HG02938 (cell line): ENCODE results near the gene EIF4H.
"Not testable (repeated sequence)": the region's sequence is repeated elsewhere in the genome, so short reads cannot be mapped to it uniquely, and the experiment has no call there.

Experiments
- ATAC-seq: cut with Tn5 transposase; IDR thresholded peaks from one replicate; pipeline ENCODE4 v1.9.1; 2021; ENCODE audit warnings: mild to moderate bottlenecking, moderate library complexity; ENCODE audit not compliant: unreplicated experiment

EIF4H gene

DNA sequence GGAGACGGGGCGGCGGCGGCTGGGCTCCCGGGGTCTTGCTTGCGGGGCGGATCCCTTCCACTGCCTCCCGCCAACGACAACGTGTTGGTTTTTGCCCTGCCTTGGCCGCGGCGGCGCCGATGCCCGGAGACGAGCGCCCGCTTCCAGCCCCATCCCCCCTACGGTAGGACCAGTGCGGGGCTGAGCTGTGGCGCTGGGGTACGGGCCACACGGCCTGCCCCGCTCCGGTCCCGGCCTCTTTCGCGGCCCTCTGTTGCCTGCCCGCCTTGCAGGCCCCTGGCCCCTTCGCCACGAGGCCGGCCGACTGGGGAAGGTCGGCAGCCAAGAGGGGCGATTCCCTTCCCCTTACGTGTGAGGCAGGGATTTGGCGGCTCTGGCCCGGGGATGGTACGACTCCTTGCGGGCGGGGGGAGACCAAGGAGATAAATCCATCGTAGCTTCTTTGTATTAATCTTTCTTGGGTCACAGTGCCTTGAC lies 488 bp downstream of the EIF4H start:
- ATAC-seq = peak; percentile 12

DNA sequence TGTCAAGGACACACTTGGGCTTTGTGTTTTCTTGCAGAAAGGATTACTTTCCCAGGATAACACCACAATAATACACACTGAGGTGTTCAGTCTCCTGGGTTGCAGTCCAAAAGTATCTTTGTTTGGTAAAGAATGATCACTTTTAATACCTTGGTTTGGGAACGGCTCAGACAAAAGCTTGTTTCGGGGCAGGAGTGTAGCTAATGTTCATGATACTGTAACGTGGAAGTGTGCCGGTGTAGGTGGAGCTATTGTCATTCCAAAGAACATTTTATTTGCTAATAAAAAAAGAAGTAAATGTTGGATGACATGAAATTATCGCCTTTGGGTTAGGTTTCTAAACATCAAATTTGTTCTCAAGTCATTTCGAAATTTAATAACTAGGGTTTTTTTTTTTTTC lies 1.2 kb downstream of the EIF4H start:
- no peak for ATAC-seq

DNA sequence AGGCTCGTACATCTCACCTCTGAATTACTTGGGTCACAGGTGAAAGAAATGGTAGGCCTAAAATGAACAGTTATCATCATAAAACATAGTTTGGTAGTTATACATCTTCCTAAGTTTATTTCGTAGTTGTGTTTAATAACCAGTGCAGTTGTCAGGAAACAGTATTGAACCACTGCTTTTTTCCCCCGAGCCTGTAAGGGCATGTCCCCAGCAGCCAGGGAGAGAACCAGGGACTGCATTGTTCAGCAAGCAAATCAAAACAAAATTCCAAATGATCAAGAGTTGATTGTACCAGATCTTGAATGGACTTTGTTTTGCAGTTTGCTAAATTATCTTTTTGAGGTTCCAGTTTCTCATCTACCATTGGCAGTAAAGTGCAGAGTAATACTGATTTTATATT lies 2.4 kb downstream of the EIF4H start:
- no peak for ATAC-seq

DNA sequence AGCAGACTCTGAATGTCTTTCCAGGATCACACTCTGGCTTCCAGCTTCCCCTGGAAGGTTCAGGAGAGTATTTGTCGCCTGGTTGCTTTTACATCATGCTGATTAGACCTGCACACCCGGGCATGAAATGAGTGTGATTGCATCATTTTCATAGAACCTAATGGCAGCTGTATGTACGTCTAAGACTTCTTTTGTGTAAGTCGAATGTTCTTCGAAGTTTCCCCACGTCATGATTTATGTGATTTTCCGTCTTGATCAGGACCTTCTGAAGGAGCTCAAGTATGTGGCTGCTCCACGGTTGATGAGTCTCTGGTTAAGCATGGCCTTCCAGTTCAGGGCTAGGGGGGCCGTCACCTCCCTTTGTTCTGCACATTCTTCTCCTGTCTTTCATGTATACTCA lies 4.5 kb downstream of the EIF4H start:
- no peak for ATAC-seq

DNA sequence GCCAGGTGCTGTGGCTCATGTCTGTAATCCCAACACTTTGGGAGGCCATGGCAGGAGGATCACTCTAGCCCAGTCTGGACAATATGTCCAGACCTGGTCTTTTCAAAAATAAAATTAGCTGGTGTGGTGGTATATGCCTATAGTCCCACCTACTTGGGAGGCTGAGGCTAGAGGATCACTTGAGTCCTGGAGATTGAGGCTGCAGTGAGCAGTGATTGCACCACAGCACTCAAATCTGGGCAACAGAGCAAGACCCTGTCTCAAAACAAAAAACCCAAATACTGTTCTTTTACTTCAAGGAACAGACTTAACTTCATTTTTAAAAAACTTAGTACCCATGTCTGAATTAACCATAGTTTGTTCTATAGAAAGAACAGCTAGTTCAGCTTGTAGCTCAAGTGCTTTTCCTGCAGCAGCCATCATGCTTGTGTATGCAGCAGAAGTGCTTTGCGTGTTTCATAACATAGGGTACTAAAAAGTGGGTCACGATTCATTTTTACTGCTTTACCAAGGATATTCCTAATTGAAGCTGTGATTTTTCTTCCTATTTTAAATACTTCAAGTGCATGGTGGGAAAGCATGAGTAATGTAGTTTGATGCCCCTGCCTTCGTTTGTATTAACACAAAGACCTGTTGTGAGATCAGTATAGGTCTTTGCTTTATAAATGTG lies 5.9 kb downstream of the EIF4H start:
- no peak for ATAC-seq

DNA sequence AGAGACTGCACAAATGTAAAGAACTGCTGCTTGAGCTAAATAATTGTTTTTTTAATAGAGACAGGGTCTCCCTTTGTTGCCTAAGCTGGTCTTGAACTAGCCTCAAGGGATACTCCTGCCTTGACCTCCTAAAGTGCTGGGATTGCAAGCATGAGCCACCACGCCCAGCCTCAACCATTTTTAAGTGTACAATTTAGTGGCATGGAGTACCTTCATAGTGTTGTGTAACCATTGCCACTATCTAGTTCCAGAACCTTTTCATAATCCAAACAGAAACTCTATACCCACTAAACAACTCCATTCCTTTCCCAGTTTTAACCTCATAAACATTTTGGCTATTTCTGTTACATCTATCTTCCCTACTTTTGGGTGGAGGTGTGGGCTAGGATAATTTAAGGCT lies 6.7 kb downstream of the EIF4H start:
- ATAC-seq = no peak

DNA sequence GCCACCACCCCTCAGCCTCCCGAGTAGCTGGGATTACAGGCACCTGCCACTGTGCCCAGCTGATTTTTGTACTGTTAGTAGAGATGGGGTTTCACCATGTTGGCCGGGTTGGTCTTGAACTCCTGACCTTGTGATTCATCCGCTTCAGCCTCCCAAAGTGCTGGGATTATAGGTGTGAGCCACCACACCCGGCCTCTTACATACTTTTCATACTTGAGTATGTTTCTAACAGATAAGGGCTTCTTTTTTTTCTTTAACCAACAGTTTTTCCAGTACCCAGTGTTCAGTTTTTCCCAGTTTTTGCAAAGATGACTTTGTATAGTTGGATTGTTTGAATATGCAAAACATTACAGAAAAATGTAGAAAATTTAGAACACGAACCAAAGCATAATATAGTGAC lies 7.7 kb downstream of the EIF4H start:
- no peak for ATAC-seq

DNA sequence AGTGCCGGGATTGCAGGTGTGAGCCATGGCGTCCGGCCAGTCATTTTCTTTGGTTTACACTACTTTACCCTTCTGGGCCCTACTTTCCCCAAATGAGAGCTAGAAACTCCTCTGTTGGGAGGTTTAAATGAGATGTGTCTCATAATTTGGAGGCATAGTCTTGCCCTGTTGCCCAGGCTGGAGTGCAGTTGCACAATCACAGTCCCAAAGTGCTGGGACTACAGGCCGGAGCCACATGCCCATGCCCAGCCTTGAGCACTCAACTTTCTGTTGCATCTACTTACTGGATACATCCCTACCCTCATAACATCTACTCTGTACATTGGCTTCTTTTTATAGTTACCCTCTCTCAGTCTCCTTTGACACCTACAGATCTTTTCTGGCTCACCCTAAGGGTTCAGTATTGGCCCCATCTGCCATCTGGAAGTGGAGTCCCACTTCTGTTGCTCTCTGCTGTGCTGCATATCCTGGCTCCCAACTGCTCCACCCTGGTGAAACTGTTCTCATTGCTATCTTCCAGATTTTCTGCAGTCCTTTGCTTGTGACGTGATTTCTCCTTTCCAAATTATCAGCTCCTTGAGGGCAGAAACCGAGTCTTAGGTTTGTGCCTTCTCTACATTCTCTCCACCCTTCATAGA lies 8.4 kb downstream of the EIF4H start:
- no peak for ATAC-seq

DNA sequence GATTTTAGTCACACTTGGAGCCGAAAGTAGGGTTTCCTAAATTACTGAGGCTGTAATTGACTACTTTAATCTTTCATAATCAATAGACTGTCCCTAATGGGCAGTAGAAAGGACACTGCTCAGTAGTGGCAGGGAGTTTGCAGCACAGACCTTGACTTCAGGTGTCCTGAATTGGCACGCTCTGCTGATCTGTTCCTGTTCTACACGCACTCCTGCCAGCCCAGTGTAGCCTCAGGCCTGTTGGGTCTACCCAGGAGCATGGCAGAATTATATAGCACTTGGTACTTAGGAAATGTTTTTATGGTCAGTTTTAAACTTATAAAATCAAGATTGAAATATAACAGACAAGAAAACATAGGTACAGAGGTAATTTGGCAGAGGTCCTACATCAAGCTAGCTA lies 9.0 kb downstream of the EIF4H start:
- ATAC-seq = no peak

DNA sequence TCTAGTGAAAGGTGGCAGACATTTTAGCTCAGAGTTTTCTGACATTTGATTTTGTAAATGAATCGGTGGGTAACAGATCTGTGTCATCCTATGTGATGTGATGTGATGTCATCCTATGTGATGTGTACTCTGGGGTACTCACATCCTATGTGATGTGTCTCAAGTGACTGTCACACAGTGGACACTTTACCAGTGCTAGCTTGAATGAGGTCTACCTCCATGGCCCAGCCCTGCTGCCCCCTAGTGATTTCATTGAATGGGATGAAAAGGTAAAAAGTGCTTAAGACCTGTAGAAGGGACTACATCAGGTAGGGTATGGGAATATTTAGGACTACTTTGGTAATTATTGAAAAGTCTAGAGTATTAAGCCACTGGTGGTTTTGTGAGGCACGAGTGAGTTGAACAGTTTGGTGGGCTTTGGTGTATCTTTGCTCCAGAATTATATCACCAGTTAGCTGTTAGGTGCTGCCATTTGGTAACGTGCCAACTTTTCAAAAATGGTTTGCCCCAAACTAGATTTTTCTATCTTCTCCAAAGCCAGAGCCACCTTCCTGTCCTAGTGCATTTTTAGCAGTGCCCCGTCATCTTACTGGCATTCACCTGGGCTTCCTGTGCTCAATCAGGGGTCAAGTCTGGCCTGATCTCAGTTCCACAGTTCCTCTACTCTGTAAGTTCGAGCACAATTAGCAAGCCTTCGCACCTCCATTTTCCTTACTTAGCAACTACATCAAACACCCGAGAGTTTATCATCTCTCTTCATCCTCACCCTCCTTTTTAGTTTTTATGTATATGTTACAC lies 9.7 kb downstream of the EIF4H start:
- no peak for ATAC-seq

DNA sequence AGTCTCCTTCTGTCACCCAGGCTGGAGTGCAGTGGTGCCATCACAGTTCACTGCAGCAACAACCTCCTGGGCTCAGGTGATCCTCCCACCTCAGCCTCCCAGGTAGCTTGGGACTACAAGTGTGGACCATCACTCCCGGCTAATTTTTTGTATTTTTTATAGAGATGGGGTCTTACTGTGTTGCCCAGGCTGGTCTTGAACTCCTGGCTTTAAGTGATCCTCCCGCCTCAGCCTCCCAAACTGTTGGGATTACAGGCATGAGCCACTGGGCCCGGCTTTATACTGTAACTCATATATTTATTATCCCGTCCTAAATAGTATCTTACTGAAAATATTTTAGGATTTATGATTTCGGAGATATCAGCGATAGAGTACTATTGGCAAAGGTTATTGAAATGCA lies 10.9 kb downstream of the EIF4H start:
- no peak for ATAC-seq

DNA sequence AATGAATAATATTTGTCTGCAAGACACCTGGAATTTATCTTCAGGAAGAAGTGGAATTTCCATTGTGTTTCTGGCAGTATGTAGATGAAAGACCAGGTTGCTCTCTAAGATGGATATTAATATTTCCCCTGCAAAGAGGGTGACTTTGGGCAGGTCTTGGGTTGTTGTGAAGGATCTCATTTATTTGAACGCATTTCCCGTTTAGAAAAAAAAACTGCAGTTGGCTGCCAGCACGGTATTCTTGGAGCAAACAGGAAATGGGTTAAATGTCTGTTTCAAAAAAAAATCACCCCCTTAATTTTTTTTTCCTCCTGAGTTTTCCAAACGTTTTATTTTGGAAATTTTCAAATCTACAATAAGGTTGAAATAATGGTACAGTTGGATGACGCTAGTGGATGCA lies 11.5 kb downstream of the EIF4H start:
- no peak for ATAC-seq

DNA sequence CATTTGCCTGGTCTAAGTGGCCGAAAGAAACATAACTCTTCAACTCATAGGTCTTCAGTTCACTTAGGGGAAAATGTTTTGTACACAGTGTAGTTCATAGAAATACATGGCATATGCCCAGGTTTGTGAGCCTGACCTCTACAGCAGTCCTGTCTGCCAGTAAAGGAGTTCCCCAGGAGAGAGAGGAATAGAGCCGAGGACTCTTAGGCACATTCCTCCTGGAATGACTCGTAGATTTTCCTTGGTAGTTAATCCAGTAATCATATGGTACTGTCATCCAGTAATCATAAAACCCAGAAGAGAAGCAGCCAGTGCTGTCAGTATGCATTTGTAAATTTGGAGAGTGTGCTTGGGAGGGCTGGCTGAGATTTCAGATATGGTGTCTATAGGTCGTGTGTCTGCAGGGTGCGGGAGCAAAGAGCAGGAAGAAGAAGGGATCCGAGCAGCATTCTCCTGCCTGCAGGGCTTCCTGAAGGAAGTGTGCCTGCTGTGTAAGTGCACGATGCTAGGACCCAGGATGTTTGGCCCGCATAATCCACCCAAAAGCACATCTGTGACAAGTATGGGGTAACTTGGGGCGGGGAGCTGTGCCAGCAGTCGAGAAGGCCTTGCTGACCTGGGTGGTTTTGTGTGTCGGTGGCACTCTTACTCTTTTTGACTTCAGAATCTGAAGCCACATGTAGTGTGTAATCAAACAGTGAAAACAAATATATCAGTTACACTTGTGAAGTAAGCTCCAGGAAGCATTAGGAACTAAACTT lies 13.9 kb downstream of the EIF4H start:
- ATAC-seq = no peak

DNA sequence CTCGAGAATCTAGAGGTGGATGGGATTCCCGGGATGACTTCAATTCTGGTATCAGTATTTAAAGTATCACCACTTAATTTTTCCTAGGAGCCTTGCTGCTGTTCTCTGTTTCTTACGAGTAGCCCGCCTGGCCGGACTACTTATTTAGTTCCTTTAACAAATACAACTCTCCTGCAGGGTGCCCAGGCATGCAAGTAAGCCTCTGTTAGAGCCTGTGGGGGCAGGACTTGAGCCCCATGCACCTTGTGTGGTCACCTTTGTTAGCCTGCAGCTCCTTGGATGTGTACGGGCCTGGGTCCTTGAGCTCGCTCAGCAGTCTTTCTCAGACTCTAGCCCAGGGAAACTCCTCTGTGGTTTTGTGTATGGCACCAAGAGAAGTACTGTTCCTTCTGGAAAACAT lies 16.1 kb downstream of the EIF4H start:
- ATAC-seq = no peak

DNA sequence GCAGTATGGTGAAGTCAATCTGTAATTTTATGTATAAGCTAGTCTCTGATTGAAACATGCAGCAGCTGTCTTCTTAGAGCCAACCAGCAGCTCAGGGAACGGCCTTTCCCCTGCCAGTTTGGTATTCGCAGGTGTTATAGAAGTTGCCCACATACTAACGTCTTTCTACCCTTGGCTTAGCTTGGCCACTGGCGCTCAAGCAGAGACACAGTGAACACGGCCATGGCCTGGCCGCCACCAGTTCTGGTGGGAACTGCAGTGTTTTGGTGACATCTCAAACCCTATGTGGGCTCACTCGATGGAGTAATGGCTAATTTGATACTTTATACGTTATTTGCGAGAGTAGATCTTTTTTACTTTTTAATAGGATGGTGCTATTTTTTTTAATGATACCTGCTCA lies 17.1 kb downstream of the EIF4H start:
- no peak for ATAC-seq

DNA sequence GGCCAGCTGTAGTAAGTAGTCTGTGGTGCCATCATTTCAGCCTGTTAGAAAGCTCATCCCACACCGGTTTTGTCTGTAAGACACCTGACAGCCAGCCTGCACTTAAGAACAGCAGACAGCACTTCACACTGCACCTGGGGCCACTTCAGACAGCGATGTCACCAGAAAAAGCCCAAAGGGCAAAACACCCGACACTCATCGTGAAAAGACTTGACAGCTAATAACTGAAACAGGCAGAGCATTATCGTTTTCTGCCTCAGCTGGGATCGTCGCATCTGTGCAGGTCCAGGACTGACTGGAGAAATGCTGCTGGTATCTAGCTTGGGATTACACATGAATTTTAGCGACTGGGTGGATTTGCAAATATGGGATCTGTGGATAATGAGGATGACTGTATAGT lies 18.9 kb downstream of the EIF4H start:
- ATAC-seq = no peak

DNA sequence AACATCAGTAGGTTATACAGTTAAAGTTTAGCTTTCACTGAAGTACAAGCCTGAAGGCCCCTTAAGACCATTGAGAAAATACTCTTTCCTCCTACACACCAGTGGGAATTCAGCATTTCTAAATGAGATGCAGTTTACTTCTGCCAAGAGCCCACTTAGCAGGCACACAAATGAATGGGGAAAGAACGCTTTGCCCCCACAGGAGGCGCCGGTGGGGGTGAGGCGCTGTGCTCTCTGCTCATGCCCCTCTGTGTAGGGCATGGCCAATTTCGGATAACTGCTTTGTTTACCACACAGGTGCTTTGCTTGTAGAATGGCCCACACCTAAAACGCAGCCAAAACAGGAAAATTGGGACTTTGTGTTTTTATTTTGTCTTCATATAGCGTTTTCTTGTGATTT lies 19.8 kb downstream of the EIF4H start:
- ATAC-seq = no peak

DNA sequence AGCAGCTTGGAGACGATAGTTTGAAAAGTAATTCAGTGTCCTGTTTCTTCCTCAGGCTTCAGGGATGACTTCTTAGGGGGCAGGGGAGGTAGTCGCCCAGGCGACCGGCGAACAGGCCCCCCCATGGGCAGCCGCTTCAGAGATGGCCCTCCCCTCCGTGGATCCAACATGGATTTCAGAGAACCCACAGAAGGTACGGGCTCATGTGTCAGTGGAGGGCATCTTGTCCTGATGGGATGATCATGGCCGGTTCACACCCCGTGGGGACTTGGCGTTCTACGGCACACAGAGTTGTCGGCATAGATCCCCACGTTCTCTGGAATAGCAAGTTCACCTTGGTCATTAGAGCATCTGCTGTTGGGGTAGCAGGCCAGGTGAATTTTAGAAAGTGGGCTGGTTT lies 20.5 kb downstream of the EIF4H start:
- no peak for ATAC-seq

DNA sequence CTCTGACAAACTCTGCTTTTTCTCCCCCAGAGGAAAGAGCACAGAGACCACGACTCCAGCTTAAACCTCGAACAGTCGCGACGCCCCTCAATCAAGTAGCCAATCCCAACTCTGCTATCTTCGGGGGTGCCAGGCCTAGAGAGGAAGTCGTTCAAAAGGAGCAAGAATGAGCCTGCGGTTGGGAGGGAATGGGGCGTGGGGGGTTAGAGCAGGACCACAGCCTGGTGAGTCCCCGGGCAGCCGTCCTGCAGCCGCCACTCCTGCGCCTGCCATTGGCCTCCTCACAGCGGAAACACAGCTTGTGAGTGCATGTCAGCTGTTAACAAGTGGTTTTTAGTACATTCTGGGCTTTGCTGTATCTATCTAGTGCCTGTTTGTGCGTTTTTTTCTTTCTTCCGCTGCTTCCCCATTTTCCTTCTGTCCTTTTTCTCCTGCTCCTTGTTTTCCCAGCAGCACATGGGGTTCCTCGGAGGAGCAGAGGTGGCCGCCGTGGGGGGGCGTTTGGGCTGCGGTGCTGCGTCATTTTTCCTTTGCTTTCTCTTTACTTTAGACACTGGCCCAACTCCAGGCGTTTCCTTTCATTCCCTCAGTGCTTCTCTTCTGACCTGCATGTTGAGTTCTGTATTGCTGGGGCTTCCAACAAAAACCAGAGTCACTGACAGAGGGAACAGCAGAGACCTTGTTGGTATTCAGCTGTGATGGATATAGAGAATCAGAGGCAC lies 21.1 kb downstream of the EIF4H start:
- ATAC-seq = not testable (repeated sequence)

DNA sequence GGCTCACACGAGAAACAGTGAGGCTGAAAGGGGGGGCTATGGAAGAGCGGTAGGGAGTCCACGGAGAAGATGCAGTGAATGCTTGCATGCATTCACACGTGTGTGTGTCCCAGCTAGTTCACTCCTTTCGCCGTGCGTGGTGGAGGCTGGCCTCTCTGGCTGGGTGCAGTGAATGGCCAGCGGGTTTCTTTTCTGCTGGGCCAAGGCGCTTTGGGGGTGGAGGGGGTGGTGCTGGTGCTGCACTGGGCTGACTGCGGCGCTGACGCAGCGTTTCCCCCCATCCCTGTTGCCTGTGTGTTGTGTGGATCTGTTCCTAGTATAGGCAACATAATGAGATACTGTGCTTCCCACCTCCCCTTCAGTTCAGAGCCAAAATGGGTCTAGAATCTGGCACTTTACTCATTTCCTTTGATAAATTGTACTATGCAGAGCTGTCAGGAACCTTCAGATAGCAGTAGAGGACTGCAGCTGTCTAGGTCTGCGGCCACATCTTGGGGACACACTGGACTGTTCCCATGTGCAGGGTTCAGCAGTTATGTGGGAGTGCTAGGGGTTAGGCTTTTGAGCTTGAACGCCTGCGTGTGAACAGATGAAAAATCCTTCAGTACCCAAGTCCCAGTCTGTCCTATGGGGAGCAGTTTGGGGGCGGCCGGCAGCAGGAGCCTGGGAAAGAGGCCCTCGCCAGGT lies 22.0 kb downstream of the EIF4H start:
- ATAC-seq = not testable (repeated sequence)
